A549 (cell line): Measurements from ENCODE around the gene MEAF6.

Experiments
- CEBPB ChIP-seq, 2 experiments: fragments of >200 bp in 1 of 2; sonication (Bioruptor Twin) in 1 of 2; formaldehyde crosslinking in 1 of 2; IDR thresholded peaks; 2 replicates each; pipeline ENCODE4 v1.6.1; 2012 to 2016
- CTCF ChIP-seq: fragments of >200 bp; sonication (Bioruptor Twin); formaldehyde crosslinking; IDR thresholded peaks from 3 replicates; pipeline ENCODE4 v1.5.1; 2016
- ESRRA ChIP-seq: fragments of 150-350 bp; IDR thresholded peaks from 2 replicates; pipeline ENCODE4 v1.6.1; 2014; ENCODE audit warnings: mild to moderate bottlenecking, low read length, borderline replicate concordance
- JUN ChIP-seq, 2 experiments: fragments of >200 bp; sonication (Bioruptor Twin); formaldehyde crosslinking; IDR thresholded peaks; 2 replicates in 1 of 2; 3 replicates in 1 of 2; pipeline ENCODE4 v1.6.1; 2016 to 2017
- KDM5A ChIP-seq: fragments of 200-600 bp; sonication (generic); IDR thresholded peaks from 2 replicates; pipeline ENCODE4 v1.6.1; 2016; ENCODE audit warnings: antibody characterized with exemption, mild to moderate bottlenecking
- MAFK ChIP-seq: fragments of 450-650 bp; IDR thresholded peaks from 2 replicates; pipeline ENCODE4 v1.6.1; 2014; ENCODE audit not compliant: partially characterized antibody
- MAZ ChIP-seq: fragments of 150-350 bp; IDR thresholded peaks from 2 replicates; pipeline ENCODE4 v1.6.1; 2014; ENCODE audit warnings: antibody characterized with exemption, low read depth, low read length, borderline replicate concordance
- POLR2A ChIP-seq: IDR thresholded peaks from 2 replicates; pipeline ENCODE4 v1.6.1; 2012; ENCODE audit warnings: mild to moderate bottlenecking, low read length
- RCOR1 ChIP-seq: fragments of 150-350 bp; IDR thresholded peaks from 2 replicates; pipeline ENCODE4 v1.6.1; 2014; ENCODE audit warnings: antibody characterized with exemption, low read length, low read depth
- REST ChIP-seq: fragments of 200-600 bp; sonication (generic); IDR thresholded peaks from 2 replicates; pipeline ENCODE4 v1.6.1; 2016; ENCODE audit warnings: antibody characterized with exemption, mild to moderate bottlenecking, moderate library complexity

GRCh38 chr1:37476087-37476452, 38.5 kb downstream of the MEAF6 start:
- TF ChIP-seq MAFK (no peak), REST (no peak), CEBPB (IDR thresholded peaks at IDR 0.05) (no peak), JUN (IDR thresholded peaks at IDR 0.05) (peak in 1 of 2 experiments; percentile 15; a peak in 1 of 5 replicates), CTCF (no peak), MAZ (no peak), KDM5A (no peak), RCOR1 (no peak), POLR2A (no peak), ESRRA (no peak)
